DND-41 (cell line): ENCODE results near the gene TMPRSS4.

Experiments
- CTCF ChIP-seq: IDR thresholded peaks from 2 replicates; pipeline ENCODE4 v1.5.1; 2012; ENCODE audit warnings: borderline replicate concordance, low read length, moderate library complexity, mild to moderate bottlenecking; ENCODE audit not compliant: poor library complexity, severe bottlenecking; ENCODE audit errors: extremely low read depth
- EZH2 ChIP-seq: IDR thresholded peaks from 3 replicates; pipeline ENCODE4 v1.6.1; 2012; ENCODE audit warnings: borderline replicate concordance, low read depth, mild to moderate bottlenecking, moderate library complexity, low read length, inconsistent platforms; ENCODE audit not compliant: severe bottlenecking

GRCh38 chr11:118117790-118118601 lies 41.1 kb downstream of the TMPRSS4 start:
- TF ChIP-seq CTCF (no peak), EZH2 (no peak)
